K562 (cell line): ENCODE data around the gene PIK3R1.

Experiments
- ATF4 ChIP-seq: fragments of 450-650 bp; formaldehyde crosslinking; IDR thresholded peaks from 2 replicates; pipeline ENCODE4 v1.4.0; 2022; ENCODE audit warnings: mild to moderate bottlenecking, moderate library complexity
- ATF7 ChIP-seq: fragments of 450-650 bp; IDR thresholded peaks from 2 replicates; pipeline ENCODE4 v1.7.1; 2014; ENCODE audit warnings: mild to moderate bottlenecking, moderate library complexity
- EHMT2 ChIP-seq: fragments of 450-650 bp; IDR thresholded peaks from 2 replicates; pipeline ENCODE4 v1.6.1; 2018; ENCODE audit warnings: antibody characterized with exemption
- ELF1 ChIP-seq: fragments of 200-800 bp; sonication (Bioruptor generic); IDR thresholded peaks from 2 replicates; pipeline ENCODE4 v1.6.1; 2016; ENCODE audit warnings: missing genetic modification characterization, missing compliant biosample characterization
- ETV1 ChIP-seq: fragments of 450-650 bp; conservative IDR thresholded peaks from 2 replicates; pipeline ENCODE4 v1.6.1; 2016; ENCODE audit warnings: missing genetic modification characterization, control low read depth, low read depth, missing compliant biosample characterization
- EZH2 ChIP-seq: IDR thresholded peaks from 2 replicates; pipeline ENCODE4 v1.6.1; 2012; ENCODE audit warnings: low read depth, mild to moderate bottlenecking, inconsistent platforms, low read length, borderline replicate concordance
- GATAD2B ChIP-seq: fragments of 450-650 bp; IDR thresholded peaks from 2 replicates; pipeline ENCODE4 v1.6.1; 2017; ENCODE audit warnings: mild to moderate bottlenecking, borderline replicate concordance
- MNT ChIP-seq, 2 experiments: fragments of 450-650 bp; conservative IDR thresholded peaks; 2 replicates each; pipeline ENCODE4 v1.6.1; 2017; ENCODE audit warnings: mild to moderate bottlenecking in 2 of 2, moderate library complexity in 2 of 2
- PATZ1 ChIP-seq: fragments of 250-450 bp; sonication (Bioruptor Pico); IDR thresholded peaks from 2 replicates; pipeline ENCODE4 v1.5.0; 2020; ENCODE audit warnings: mild to moderate bottlenecking, borderline replicate concordance
- SIN3A ChIP-seq, 2 experiments: fragments of 150-350 bp in 1 of 2; IDR thresholded peaks; 2 replicates each; pipeline ENCODE4 v1.6.1; 2011 to 2016; ENCODE audit warnings: borderline replicate concordance in 2 of 2, low read depth in 2 of 2, low read length in 2 of 2, mild to moderate bottlenecking in 2 of 2, moderate library complexity in 2 of 2; ENCODE audit not compliant: control insufficient read depth in 1 of 2
- SP1 ChIP-seq: sonication (generic); formaldehyde crosslinking; IDR thresholded peaks from 2 replicates; pipeline ENCODE4 v1.8.1; 2022; ENCODE audit warnings: mild to moderate bottlenecking, missing genetic modification reagents
- U2AF2 ChIP-seq: fragments of 200-400 bp; formaldehyde crosslinking; optimal IDR thresholded peaks from 2 replicates; pipeline ENCODE3; 2017; ENCODE audit warnings: low read depth, mild to moderate bottlenecking, low read length
- ZBTB49 ChIP-seq: sonication (generic); formaldehyde crosslinking; IDR thresholded peaks from 2 replicates; pipeline ENCODE4 v1.8.0; 2022; ENCODE audit warnings: missing genetic modification reagents, mild to moderate bottlenecking, borderline replicate concordance

- TF ChIP-seq ZBTB49 (CRISPR knock-in tag) (no peak), SP1 (no peak), EHMT2 (no peak), MNT (conservative IDR thresholded peaks at IDR 0.05) (no peak), ETV1 (tag) (no peak), ATF7 (no peak), U2AF2 (no peak), GATAD2B (no peak), PATZ1 (no peak), EZH2 (no peak), SIN3A (IDR thresholded peaks at IDR 0.05; ENCODE audit: borderline replicate concordance in 2 of 2, control insufficient read depth in 1 of 2, low read depth in 2 of 2, low read length in 2 of 2) (no peak), ELF1 (tag) (no peak), ATF4 (CRISPR knock-in tag) (no peak)
Measured at GRCh38 chr5:68217528-68217927, 2.0 kb downstream of the PIK3R1 start.
